B cell (primary cell): ENCODE results near the gene HOXA11. TPM values are rescaled to one million over a fixed set of nuclear protein-coding genes. Genes with fewer than 3 reads are reported as not detected.

Source experiments
- ATAC-seq: fragments of 200-7000 bp; cut with Tn5 transposase; one replicate; pipeline ENCODE4 v1.10.0; 2021; ENCODE audit warnings: low read depth, mild to moderate bottlenecking, moderate number of reproducible peaks, moderate library complexity
- CTCF ChIA-PET: fragments of 350-600 bp; sonication (Branson Sonifier 250); formaldehyde crosslinking; loops from one replicate; lab custom pipeline; 2021; ENCODE audit warnings: antibody characterized with exemption, inconsistent platforms; lab: Charles Lee
- POLR2A ChIA-PET: fragments of 350-600 bp; sonication (Branson Sonifier 250); formaldehyde crosslinking; loops from one replicate; lab custom pipeline; 2021; ENCODE audit warnings: antibody characterized with exemption; lab: Charles Lee
- DNase-seq: peaks from one replicate; pipeline ENCODE4 v3.0.0; 2013
- H2AFZ ChIP-seq: 2 replicates; pipeline ENCODE4 v1.6.1; 2012; ENCODE audit warnings: mild to moderate bottlenecking, low read depth, low read length; ENCODE audit not compliant: insufficient read depth, poor library complexity, severe bottlenecking
- H3K27ac ChIP-seq, 2 donors: 1 replicate in 1 of 2; 2 replicates in 1 of 2; pipeline ENCODE4 v1.5.1; 2012 to 2013; ENCODE audit warnings: low read length in 2 of 2, mild to moderate bottlenecking in 2 of 2, moderate library complexity in 1 of 2
- H3K27me3 ChIP-seq, 4 experiments: fragments of 200-600 bp in 1 of 4; sonication (generic) in 1 of 4; replicated peaks in 1 of 4; 1 replicate in 2 of 4; 2 replicates in 2 of 4; pipeline versions ENCODE4 v1.6.1 to v1.7.0; 2013 to 2016; ENCODE audit warnings: low read length in 3 of 4, mild to moderate bottlenecking in 2 of 4, mixed read lengths in 1 of 4, moderate library complexity in 1 of 4; ENCODE audit not compliant: insufficient read depth in 4 of 4, control insufficient read depth in 3 of 4; ENCODE audit errors: control extremely low read depth in 1 of 4
- H3K36me3 ChIP-seq, 2 experiments: replicated peaks in 1 of 2; 1 replicate in 1 of 2; 2 replicates in 1 of 2; pipeline versions ENCODE4 v1.6.1 to v1.7.1; 2013; ENCODE audit warnings: low read length in 1 of 2; ENCODE audit not compliant: insufficient read depth in 2 of 2, control insufficient read depth in 1 of 2; ENCODE audit errors: control extremely low read depth in 1 of 2, extremely low read depth in 1 of 2
- H3K4me1 ChIP-seq, 2 donors: fragments of 200-600 bp in 1 of 2; sonication (generic) in 1 of 2; 1 replicate in 1 of 2; 2 replicates in 1 of 2; pipeline versions ENCODE4 v1.5.1 to v1.6.1; 2013 to 2017; ENCODE audit warnings: low read length in 2 of 2; ENCODE audit not compliant: control insufficient read depth in 2 of 2, insufficient read depth in 2 of 2
- H3K4me2 ChIP-seq: replicated peaks from 2 replicates; pipeline ENCODE3; 2012; ENCODE audit warnings: mild to moderate bottlenecking, low read depth, low read length; ENCODE audit not compliant: poor library complexity, severe bottlenecking
- H3K4me3 ChIP-seq, 5 experiments: fragments of 200-600 bp in 1 of 5; sonication (generic) in 1 of 5; 1 replicate in 3 of 5; 2 replicates in 2 of 5; pipeline versions ENCODE4 v1.5.1 to v1.7.0; 2011 to 2016; ENCODE audit warnings: low read length in 4 of 5, mild to moderate bottlenecking in 4 of 5, low read depth in 2 of 5, control low read depth in 1 of 5, moderate library complexity in 1 of 5; ENCODE audit not compliant: insufficient read depth in 1 of 5; ENCODE audit errors: control extremely low read depth in 1 of 5, extremely low read depth in 1 of 5
- H3K79me2 ChIP-seq: fragments of 200-600 bp; sonication (generic); one replicate; pipeline ENCODE4 v1.6.0; 2016; ENCODE audit warnings: low read length; ENCODE audit not compliant: control insufficient read depth, insufficient read depth
- H3K9ac ChIP-seq: fragments of 200-600 bp; sonication (generic); 2 replicates; pipeline ENCODE4 v1.6.1; 2017; ENCODE audit warnings: mild to moderate bottlenecking, low read length, moderate library complexity
- H3K9me3 ChIP-seq, 3 donors: one replicate each; pipeline versions ENCODE4 v1.6.1 to v1.7.1; 2013; ENCODE audit warnings: low read length in 2 of 3; ENCODE audit not compliant: control insufficient read depth in 2 of 3, insufficient read depth in 1 of 3; ENCODE audit errors: control extremely low read depth in 1 of 3
- H4K20me1 ChIP-seq: 2 replicates; pipeline ENCODE4 v1.6.0; 2012; ENCODE audit warnings: mild to moderate bottlenecking, low read length; ENCODE audit not compliant: insufficient read depth, control insufficient read depth, poor library complexity, severe bottlenecking
- H3K27ac Mint-ChIP-seq: one replicate; pipeline ENCODE4 v1.8.0; 2021; ENCODE audit warnings: mixed read lengths
- H3K27me3 Mint-ChIP-seq: one replicate; pipeline ENCODE4 v1.8.0; 2021; ENCODE audit warnings: mixed read lengths
- H3K4me1 Mint-ChIP-seq: one replicate; pipeline ENCODE4 v1.8.0; 2021; ENCODE audit warnings: mixed read lengths
- H3K4me3 Mint-ChIP-seq: one replicate; pipeline ENCODE4 v1.8.0; 2021; ENCODE audit warnings: mixed read lengths
- H3K9me3 Mint-ChIP-seq: one replicate; pipeline ENCODE4 v1.8.0; 2022; ENCODE audit warnings: mixed read lengths; ENCODE audit not compliant: insufficient read depth
- CTCF ChIP-seq: fragments of 200-600 bp; IDR thresholded peaks from one replicate; pipeline ENCODE4 v1.8.0; 2022; ENCODE audit warnings: antibody characterized with exemption, mild to moderate bottlenecking
- EZH2 ChIP-seq: IDR thresholded peaks from 2 replicates; pipeline ENCODE4 v1.6.1; 2012; ENCODE audit warnings: borderline replicate concordance, low read depth, mild to moderate bottlenecking, moderate library complexity, low read length; ENCODE audit not compliant: insufficient read depth, poor library complexity, severe bottlenecking
- WGBS: methylation state at CpG from one replicate; pipeline ENCODE4 v1.1.5; 2013; ENCODE audit warnings: missing lambda C conversion rate; ENCODE audit not compliant: insufficient coverage; 5-methylcytosine and 5-hydroxymethylcytosine counted together
- intact Hi-C: fragments of 100-400 bp; cut with micrococcal nuclease; formaldehyde crosslinking; loops from one replicate; pipeline ENCODE4 v1.10.0; 2022
- polyA plus RNA-seq: library from polyadenylated mRNA; depleted of rRNA; stranded (reverse); fragments of >200 nt; gene quantifications from 2 replicates; pipeline ENCODE4 v1.2.3, GENCODE V29; 2012
- total RNA-seq, 2 donors: library from RNA; stranded (reverse); fragments of 120-200 nt in 1 of 2; gene quantifications; 1 replicate in 1 of 2; 2 replicates in 1 of 2; pipeline versions ENCODE4 v1.2.3 to v1.2.4, GENCODE V29; 2013 to 2022

Gene HOXA11
- total and polyA plus RNA-seq, 2 donors (not counting 1 experiment from before 2014, with no cell fraction given) = not detected

GRCh38 chr7:27223941-27224575, 39.0 kb upstream of the HOXA11 start:
- peaks cover 79% of the 10 kb centered on the region for H3K27me3 Mint-ChIP-seq
- ATAC-seq = no peak
- H3K9ac ChIP-seq = no peak overlapping the region
- ChIA-PET CTCF (interaction anchor here (0.9 to 1.1 kb wide), 3 partner anchors 13 to 796 kb away, joined by 3 to 4 read pairs (median 3); no protein-coding TSS in a partner anchor), POLR2A (no interaction called here)
- H4K20me1 ChIP-seq = no peaks in the 10 kb centered on the region
- H3K36me3 ChIP-seq = no peaks in the 10 kb centered on the region
- H3K4me2 ChIP-seq = no peak overlapping the region
- H3K4me3 ChIP-seq = no peak overlapping the region
- no peak overlapping the region for H2AFZ ChIP-seq
- no peaks in the 10 kb centered on the region for H3K79me2 ChIP-seq
- peaks cover 8 to 11% of the 10 kb centered on the region in 2 donors for H3K4me1 ChIP-seq
- intact Hi-C loops = no loop called here
- TF ChIP-seq EZH2 (no peak), CTCF (no peak)
- no peak overlapping the region for H3K4me3 Mint-ChIP-seq
- no peaks in the 10 kb centered on the region for H3K9me3 Mint-ChIP-seq
- peaks cover 2 to 73% (median 63%) of the 10 kb centered on the region in 4 experiments for H3K27me3 ChIP-seq
- no peak overlapping the region for H3K27ac ChIP-seq
- peaks cover 13% of the 10 kb centered on the region for H3K4me1 Mint-ChIP-seq
- H3K9me3 ChIP-seq = peaks cover 0 to 3% (median 0%) of the 10 kb centered on the region in 3 donors
- no peak for DNase-seq
- H3K27ac Mint-ChIP-seq = no peak overlapping the region

- Mint-ChIP-seq H3K4me3 (peak overlapping the region; percentile 42), H3K27me3 (peaks cover 67% of the 10 kb centered on the region), H3K4me1 (peaks cover 13% of the 10 kb centered on the region), H3K9me3 (no peaks in the 10 kb centered on the region), H3K27ac (no peak overlapping the region)
- Histone ChIP-seq H3K4me3 (no peak overlapping the region), H4K20me1 (no peaks in the 10 kb centered on the region), H3K27me3 (peaks cover 2 to 72% (median 58%) of the 10 kb centered on the region in 4 experiments), H3K9me3 (peaks cover 0 to 3% (median 0%) of the 10 kb centered on the region in 3 donors), H3K79me2 (no peaks in the 10 kb centered on the region), H3K4me1 (peaks cover 8 to 11% of the 10 kb centered on the region in 2 donors), H3K4me2 (no peak overlapping the region), H3K27ac (no peak overlapping the region), H2AFZ (no peak overlapping the region), H3K9ac (no peak overlapping the region), H3K36me3 (no peaks in the 10 kb centered on the region)
- ChIA-PET CTCF (interaction anchor here (0.8 to 1.2 kb wide), 2 partner anchors 10 to 553 kb away, joined by 3 read pairs; no protein-coding TSS in a partner anchor), POLR2A (no interaction called here)
- ATAC-seq (no peak), DNase-seq (no peak)
- no peak for TF ChIP-seq EZH2
- TF ChIP-seq CTCF = no peak
- WGBS = no CpG with 5 or more reads among the region's 3 CpGs
- intact Hi-C loops = no loop called here
Measured at GRCh38 chr7:27221201-27221797, 36.3 kb upstream of the HOXA11 start.
